NCI-H1417 (cell line): ENCODE results near the gene MAP3K10.
A peak's percentile ranks its signal among the peaks of the same experiment; 100 is the strongest.

ENCODE experiments used
- DNase-seq, 3 experiments: peaks; one replicate each; lab custom pipeline; 2025; lab: John Stamatoyannopoulos, UW

MAP3K10 gene

GRCh38 chr19:40174092-40174491 is 17.1 kb upstream of the MAP3K10 start:
- DNase-seq: no peak

- no peak for DNase-seq
These were observed 15.4 kb upstream of the MAP3K10 start for GRCh38 chr19:40175820-40176219.

- DNase-seq: no peak
These were observed 13.7 kb upstream of the MAP3K10 start for GRCh38 chr19:40177286-40178070.

GRCh38 chr19:40178756-40179155 is 12.5 kb upstream of the MAP3K10 start:
- no peak for DNase-seq

- DNase-seq: no peak
These were observed 7.0 kb upstream of the MAP3K10 start for GRCh38 chr19:40184273-40184672.

- peak in 2 of 3 experiments; percentile 33 to 39 for DNase-seq
These were observed 815 bp downstream of the MAP3K10 start for GRCh38 chr19:40191836-40192646.

- no peak for DNase-seq
These were observed 1.7 kb downstream of the MAP3K10 start for GRCh38 chr19:40192758-40193586.

- no peak for DNase-seq
These were observed 2.3 kb downstream of the MAP3K10 start for GRCh38 chr19:40193587-40193849.

GRCh38 chr19:40198272-40198990 is 7.2 kb downstream of the MAP3K10 start:
- DNase-seq: no peak

- DNase-seq: no peak
These were observed 9.3 kb downstream of the MAP3K10 start for GRCh38 chr19:40200341-40201099.

- DNase-seq: no peak
These were observed 13.2 kb downstream of the MAP3K10 start for GRCh38 chr19:40204381-40204780.

GRCh38 chr19:40205760-40206159 is 14.5 kb downstream of the MAP3K10 start:
- DNase-seq: no peak

GRCh38 chr19:40208602-40209001 is 17.4 kb downstream of the MAP3K10 start:
- DNase-seq: no peak

- DNase-seq: no peak
These were observed 19.7 kb downstream of the MAP3K10 start for GRCh38 chr19:40210889-40211288.

- no peak for DNase-seq
These were observed 22.1 kb downstream of the MAP3K10 start for GRCh38 chr19:40213251-40213829.

- no peak for DNase-seq
These were observed 22.8 kb downstream of the MAP3K10 start for GRCh38 chr19:40213882-40214570.

GRCh38 chr19:40214936-40215335 is 23.7 kb downstream of the MAP3K10 start:
- DNase-seq: no peak

- peak in 1 of 3 experiments; percentile 24 for DNase-seq
These were observed 25.0 kb downstream of the MAP3K10 start for GRCh38 chr19:40216013-40216776.

- DNase-seq: no peak
These were observed 25.5 kb downstream of the MAP3K10 start for GRCh38 chr19:40216777-40217026.
